HL-60/S4 treated with phorbol 12-myristate 13-acetate at 8.2 ng/mL for 4 days and 3 days (cell line): ENCODE measurements around the gene SPATA32.

ENCODE experiments used
- in situ Hi-C: fragments of 300-500 bp; cut with MboI; formaldehyde crosslinking; loops from 2 replicates; pipeline ENCODE4 v1.15.0; 2022; ENCODE audit warnings: low sequenced_read_pairs

Gene SPATA32

DNA sequence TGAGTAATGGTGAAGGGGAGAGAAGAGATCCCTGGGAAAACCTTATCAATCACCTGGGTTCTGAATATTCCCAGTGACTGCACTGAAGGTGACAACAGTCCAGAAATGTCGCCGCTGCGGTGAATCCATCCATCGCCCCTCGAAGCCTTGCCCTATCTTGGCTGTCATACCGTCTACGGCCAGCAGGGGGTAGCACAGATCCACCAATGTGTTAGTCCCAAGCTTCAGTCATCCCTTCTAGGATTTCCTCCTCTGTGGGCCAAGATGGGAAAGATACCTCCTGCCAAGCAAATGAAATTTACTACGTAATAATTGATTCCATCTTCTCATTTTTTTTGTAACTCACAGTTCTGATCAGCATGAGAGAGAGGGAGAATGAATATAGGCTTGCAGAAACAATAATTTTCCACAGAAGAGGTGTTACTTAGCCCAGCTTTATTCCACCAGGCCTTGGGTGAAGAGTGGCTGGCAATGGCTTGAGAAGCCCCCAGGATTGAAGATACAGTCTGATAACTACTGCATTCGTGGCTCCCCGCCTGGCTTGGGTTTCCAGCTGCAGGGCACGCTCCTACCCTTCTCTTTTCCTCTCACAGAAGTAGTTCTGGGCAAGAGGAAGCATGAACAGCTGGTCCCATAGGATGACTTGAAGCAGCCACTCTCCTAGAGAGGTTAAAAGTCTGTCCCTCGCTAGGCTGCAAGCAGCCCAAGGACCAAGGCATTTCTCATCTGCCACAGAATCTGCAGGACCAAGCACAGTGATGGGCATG is 42.8 kb downstream of the SPATA32 start:
- in situ Hi-C loops = loop anchor here (10.0 kb wide), 1 partner anchor 166 kb away; no protein-coding TSS in a partner anchor
